ENCODE data around the gene G6PC3.

The G6PC3 gene

GRCh38 chr17:44082256-44082927 is 11.9 kb downstream of the G6PC3 start:
- H3K79me2 ChIP-seq: peaks cover 4% of the 10 kb centered on the region
- no peaks in the 10 kb centered on the region for H3K36me3 ChIP-seq (ENCODE audit: control insufficient read depth, insufficient read depth, low read length)
- H3K4me1 ChIP-seq: no peaks in the 10 kb centered on the region
- H3K4me3 ChIP-seq (ENCODE audit: low read depth, low read length): no peak overlapping the region
- TF ChIP-seq CTCF (IDR thresholded peaks at IDR 0.05): no peak
- no peaks in the 10 kb centered on the region for H3K9me3 ChIP-seq (ENCODE audit: control insufficient read depth, low read length)
- H2AFZ ChIP-seq: no peak overlapping the region
- H3K4me2 ChIP-seq (ENCODE audit: low read length): no peak overlapping the region
- no peak overlapping the region for H3K9ac ChIP-seq
- no peaks in the 10 kb centered on the region for H3K27me3 ChIP-seq (ENCODE audit: control insufficient read depth, insufficient read depth, low read length)
- no peak overlapping the region for H3K27ac ChIP-seq

- Histone ChIP-seq H3K4me1 (no peaks in the 10 kb centered on the region), H3K27me3 (ENCODE audit: control insufficient read depth, insufficient read depth, low read length) (no peaks in the 10 kb centered on the region), H3K79me2 (peaks cover 4% of the 10 kb centered on the region), H3K36me3 (ENCODE audit: control insufficient read depth, insufficient read depth, low read length) (no peaks in the 10 kb centered on the region), H3K4me3 (ENCODE audit: low read depth, low read length) (no peak overlapping the region), H3K9ac (no peak overlapping the region), H3K9me3 (ENCODE audit: control insufficient read depth, low read length) (no peaks in the 10 kb centered on the region), H3K4me2 (ENCODE audit: low read length) (no peak overlapping the region), H2AFZ (no peak overlapping the region), H3K27ac (peak overlapping the region; percentile 29)
- peak; percentile 85 for TF ChIP-seq CTCF (IDR thresholded peaks at IDR 0.05)
Observed at GRCh38 chr17:44083250-44083849, 12.8 kb downstream of the G6PC3 start.

- peak; percentile 15 for TF ChIP-seq CTCF (IDR thresholded peaks at IDR 0.05)
- Histone ChIP-seq H3K4me2 (ENCODE audit: low read length) (no peak overlapping the region), H3K9ac (no peak overlapping the region), H3K27me3 (ENCODE audit: control insufficient read depth, insufficient read depth, low read length) (no peaks in the 10 kb centered on the region), H2AFZ (no peak overlapping the region), H3K79me2 (peaks cover 7% of the 10 kb centered on the region), H3K4me3 (ENCODE audit: low read depth, low read length) (no peak overlapping the region), H3K36me3 (ENCODE audit: control insufficient read depth, insufficient read depth, low read length) (no peaks in the 10 kb centered on the region), H3K4me1 (no peaks in the 10 kb centered on the region), H3K9me3 (ENCODE audit: control insufficient read depth, low read length) (no peaks in the 10 kb centered on the region), H3K27ac (no peak overlapping the region)
Observed at GRCh38 chr17:44084131-44084538, 13.6 kb downstream of the G6PC3 start.

GRCh38 chr17:44084921-44085320 is 14.4 kb downstream of the G6PC3 start:
- no peaks in the 10 kb centered on the region for H3K36me3 ChIP-seq (ENCODE audit: control insufficient read depth, insufficient read depth, low read length)
- H3K4me1 ChIP-seq: no peaks in the 10 kb centered on the region
- no peak for TF ChIP-seq CTCF (IDR thresholded peaks at IDR 0.05)
- no peaks in the 10 kb centered on the region for H3K27me3 ChIP-seq (ENCODE audit: control insufficient read depth, insufficient read depth, low read length)
- H2AFZ ChIP-seq: no peak overlapping the region
- H3K9me3 ChIP-seq (ENCODE audit: control insufficient read depth, low read length): no peaks in the 10 kb centered on the region
- H3K4me3 ChIP-seq (ENCODE audit: low read depth, low read length): no peak overlapping the region
- no peak overlapping the region for H3K4me2 ChIP-seq (ENCODE audit: low read length)
- peaks cover 7% of the 10 kb centered on the region for H3K79me2 ChIP-seq
- no peak overlapping the region for H3K27ac ChIP-seq
- H3K9ac ChIP-seq: no peak overlapping the region

GRCh38 chr17:44085908-44086307 is 15.4 kb downstream of the G6PC3 start:
- H3K36me3 ChIP-seq (ENCODE audit: control insufficient read depth, insufficient read depth, low read length): no peaks in the 10 kb centered on the region
- no peak overlapping the region for H3K9ac ChIP-seq
- H3K4me3 ChIP-seq (ENCODE audit: low read depth, low read length): no peak overlapping the region
- H3K79me2 ChIP-seq: peaks cover 5% of the 10 kb centered on the region
- no peak for TF ChIP-seq CTCF (IDR thresholded peaks at IDR 0.05)
- H3K27ac ChIP-seq: no peak overlapping the region
- H3K4me2 ChIP-seq (ENCODE audit: low read length): no peak overlapping the region
- no peaks in the 10 kb centered on the region for H3K27me3 ChIP-seq (ENCODE audit: control insufficient read depth, insufficient read depth, low read length)
- no peak overlapping the region for H2AFZ ChIP-seq
- H3K4me1 ChIP-seq: no peaks in the 10 kb centered on the region
- no peaks in the 10 kb centered on the region for H3K9me3 ChIP-seq (ENCODE audit: control insufficient read depth, low read length)
